T-helper 2 cell treated with Interferon-gamma antibody and Interleukin-4, amounts not matched to agents 100 ng/mL and 5 ng/mL, for 36 hours (primary cell): ENCODE data around the gene HTRA2. TPM values are rescaled to one million over a fixed set of nuclear protein-coding genes. Genes with fewer than 3 reads are reported as not detected.

Experiments
- intact Hi-C: fragments of 100-400 bp; cut with micrococcal nuclease; formaldehyde crosslinking; loops from one replicate; pipeline ENCODE4 v1.15.1; 2023
- total RNA-seq: library from RNA; stranded (reverse); gene quantifications from 2 replicates; pipeline ENCODE4 v1.2.3, GENCODE V29; 2022

The HTRA2 gene
- total RNA-seq, 1 donor from 2014 or later, result 48.1 TPM

GRCh38 chr2:74535440-74535965 is 5.8 kb downstream of the HTRA2 start:
- intact Hi-C loops, result no loop called here

DNA sequence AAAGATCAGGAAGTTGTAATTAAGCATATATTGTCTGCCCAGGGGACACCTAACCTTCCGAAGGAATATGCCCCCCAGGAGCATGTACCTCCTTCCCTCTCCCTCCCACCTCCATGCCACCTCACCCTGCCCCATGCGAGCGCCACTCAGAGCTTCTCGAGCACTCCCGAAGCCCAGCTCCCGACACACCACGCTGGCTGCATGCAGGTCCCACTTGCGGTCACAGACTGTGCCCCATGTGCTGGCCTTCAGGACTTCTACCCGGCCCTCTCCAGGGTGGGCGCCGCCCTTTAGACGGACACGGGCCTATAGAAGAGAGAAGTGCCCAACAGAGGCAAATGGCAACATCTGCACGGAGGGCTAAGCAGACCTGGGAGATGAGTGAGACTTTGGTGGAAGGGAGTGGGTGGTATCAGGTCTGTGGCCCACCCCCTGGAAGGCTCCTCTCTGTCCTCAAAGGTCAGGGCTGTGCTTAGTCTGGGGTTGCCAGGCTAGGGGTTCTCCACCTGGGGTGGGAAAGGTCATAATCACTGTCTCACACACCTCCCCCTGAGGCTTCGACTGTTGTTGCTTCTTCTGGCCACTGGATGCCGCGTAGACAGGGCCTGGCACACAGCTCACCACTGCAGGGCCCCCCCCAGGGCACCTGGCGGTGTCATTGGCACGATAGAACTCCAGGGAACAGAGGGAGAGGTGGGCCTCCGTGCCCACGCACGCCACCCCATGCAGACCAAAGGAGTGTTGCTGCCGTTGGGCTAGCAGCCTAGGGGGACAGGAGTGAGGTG is 6.6 kb downstream of the HTRA2 start:
- intact Hi-C loops, result no loop called here

DNA sequence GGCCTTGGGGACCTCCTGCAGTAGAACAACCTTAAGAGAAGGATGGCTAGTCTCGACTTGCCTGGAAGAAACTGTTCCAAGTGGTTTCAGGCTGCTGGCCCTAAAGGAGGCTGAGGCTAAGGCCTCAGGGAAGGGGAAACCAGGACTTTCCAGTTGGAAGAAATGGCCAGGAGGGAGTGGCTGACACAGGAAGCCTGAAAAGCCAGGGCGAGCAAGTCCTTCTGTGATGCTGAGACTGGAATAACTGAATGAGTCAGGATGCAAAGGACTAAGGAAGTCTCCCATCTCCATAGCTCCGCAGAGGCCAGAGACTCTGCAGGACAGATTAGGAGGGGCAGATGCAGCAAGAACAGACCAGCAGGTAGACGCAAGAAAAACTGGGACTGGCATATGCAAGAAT is 7.4 kb downstream of the HTRA2 start:
- intact Hi-C loops, result no loop called here

DNA sequence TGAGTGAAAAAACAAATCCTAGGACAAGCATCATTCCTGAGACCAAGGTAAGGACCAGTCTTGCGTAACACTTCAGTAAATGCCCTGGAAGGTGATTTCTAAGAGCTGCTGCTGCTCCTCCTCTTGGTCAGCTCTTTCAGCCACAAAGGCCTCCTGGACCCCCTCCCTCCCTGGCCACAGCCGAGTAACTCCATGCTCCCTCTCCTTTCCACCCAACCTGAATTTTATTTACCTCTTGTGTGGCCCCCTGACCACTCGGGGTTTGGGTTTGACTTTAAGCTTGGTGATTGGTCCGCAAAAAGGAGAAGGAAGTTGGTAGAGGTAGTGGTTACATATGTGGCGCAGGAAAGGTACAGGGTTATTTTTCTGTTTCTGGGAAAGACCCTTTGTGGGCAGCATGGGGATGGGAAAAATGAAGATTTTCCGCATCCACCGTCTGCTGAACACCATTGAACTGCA is 9.2 kb downstream of the HTRA2 start:
- intact Hi-C loops, result no loop called here

GRCh38 chr2:74540291-74540690 is 10.6 kb downstream of the HTRA2 start:
- intact Hi-C loops, result no loop called here

GRCh38 chr2:74542978-74543377 is 13.2 kb downstream of the HTRA2 start:
- intact Hi-C loops, result no loop called here

DNA sequence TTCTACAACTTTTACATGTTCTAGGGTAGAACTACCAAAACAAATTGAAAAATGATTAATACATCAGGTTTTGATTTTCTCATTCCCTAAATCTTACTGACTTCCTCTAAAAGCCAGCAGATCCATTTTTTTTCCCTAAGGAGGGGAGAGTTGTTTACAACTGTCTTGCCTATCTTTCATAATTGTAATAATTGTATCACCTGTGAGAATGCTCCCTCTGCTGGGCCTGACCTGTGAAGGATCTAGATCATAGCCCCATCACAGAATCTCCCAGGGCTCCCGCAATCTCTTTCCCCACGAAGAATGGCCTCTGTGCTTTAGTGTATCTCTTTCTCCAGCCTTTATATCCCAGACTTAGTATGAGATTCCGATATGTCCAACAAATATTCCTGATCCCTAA is 14.9 kb downstream of the HTRA2 start:
- intact Hi-C loops, result no loop called here

DNA sequence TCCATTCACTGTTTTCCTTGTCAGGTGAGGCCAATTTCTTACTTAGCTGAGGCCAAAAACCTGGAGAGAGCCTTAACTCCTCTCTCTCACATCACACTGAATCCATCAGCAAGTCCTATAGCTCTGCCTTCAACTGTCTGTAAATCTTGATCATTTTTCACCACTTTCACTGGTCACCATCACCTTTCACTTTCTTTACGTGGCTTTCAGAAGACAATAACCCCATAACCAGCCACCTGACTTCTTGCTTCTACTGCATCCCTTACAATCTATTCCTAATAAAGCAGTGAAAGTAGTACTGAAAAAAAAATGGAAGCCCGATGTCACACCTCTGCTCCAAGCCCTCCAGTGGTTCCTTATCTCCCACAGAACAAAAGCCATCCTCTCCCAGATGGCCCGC is 16.3 kb downstream of the HTRA2 start:
- intact Hi-C loops, result no loop called here

DNA sequence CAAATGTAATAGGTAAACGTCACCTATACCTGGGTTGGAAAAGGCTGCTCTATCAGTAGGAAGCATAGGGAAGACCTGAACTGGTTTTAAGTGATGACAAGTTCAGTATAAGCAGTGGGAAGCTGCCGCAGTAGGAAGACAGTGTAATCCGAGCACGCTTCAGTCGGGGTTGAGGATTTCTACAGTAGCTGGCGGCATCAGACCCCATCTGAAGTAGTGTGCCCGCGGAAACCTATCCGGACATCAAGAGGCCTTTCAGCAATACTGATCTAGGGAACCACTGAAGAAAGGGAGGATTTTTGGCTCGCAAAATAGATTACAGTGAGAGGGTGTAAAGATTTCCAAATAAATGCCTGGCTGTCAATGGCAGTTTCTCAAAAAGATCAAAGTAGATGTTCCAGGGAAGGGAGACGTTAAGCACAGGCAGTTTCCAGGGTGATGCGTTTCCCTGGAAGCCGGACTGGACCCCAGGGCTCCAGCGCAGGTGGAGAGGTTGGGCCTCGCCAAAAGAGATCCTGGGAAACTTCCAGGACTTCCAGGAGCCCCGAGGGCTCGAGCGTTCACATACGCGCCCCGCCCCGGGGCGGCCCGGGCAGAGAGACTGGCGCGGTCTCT is 18.7 kb downstream of the HTRA2 start:
- intact Hi-C loops, result no loop called here

- intact Hi-C loops, result no loop called here
Observed at GRCh38 chr2:74548900-74549826, 19.4 kb downstream of the HTRA2 start.

DNA sequence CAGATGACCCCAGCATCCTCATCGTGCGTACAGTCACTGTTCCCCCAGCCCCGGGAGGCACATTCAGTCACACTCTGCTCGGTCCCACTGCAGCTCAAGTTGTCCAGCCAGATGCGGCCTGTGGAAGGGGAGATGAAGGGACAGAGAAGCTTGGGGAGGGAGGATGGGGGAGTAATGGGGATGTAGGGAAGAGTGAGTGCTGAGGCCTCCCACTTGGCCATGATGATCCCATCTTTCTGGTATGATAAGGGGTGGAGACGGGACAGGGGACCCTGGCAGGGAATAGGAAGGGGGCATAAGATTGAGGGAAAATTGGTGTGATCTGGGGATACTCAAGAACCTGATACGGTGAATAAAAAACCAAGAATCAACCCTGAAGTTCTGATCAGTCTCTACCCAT is 20.5 kb downstream of the HTRA2 start:
- intact Hi-C loops, result loop anchor here (10.0 kb wide), 1 partner anchor 285 kb away; the partner anchor contains the start of gene HK2

DNA sequence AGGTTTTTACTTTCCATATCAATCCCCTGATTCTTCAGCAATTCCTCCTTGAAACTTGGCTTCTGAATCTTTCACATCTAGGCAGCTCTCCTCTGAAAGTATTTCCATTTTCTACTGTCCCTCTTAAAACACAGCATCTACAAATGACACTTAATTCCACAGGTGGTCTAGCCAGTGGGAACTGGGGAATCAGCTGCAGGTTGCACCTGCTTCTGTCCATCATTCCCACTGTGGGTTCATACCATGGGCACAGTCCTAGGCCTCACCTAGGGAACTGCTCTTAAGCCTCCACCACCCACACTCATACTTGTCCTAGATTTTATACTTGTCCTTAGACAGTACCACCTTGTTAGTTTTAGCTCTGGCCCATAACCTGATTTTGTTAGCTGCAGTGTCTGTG is 21.8 kb downstream of the HTRA2 start:
- intact Hi-C loops, result loop anchor here (10.0 kb wide), 1 partner anchor 283 kb away; the partner anchor contains the start of gene HK2

GRCh38 chr2:74551942-74552913 is 22.5 kb downstream of the HTRA2 start:
- intact Hi-C loops, result loop anchor here (10.0 kb wide), 1 partner anchor 283 kb away; the partner anchor contains the start of gene HK2

- intact Hi-C loops, result loop anchor here (10.0 kb wide), 1 partner anchor 282 kb away; the partner anchor contains the start of gene HK2
Observed at GRCh38 chr2:74552914-74553811, 23.4 kb downstream of the HTRA2 start.

DNA sequence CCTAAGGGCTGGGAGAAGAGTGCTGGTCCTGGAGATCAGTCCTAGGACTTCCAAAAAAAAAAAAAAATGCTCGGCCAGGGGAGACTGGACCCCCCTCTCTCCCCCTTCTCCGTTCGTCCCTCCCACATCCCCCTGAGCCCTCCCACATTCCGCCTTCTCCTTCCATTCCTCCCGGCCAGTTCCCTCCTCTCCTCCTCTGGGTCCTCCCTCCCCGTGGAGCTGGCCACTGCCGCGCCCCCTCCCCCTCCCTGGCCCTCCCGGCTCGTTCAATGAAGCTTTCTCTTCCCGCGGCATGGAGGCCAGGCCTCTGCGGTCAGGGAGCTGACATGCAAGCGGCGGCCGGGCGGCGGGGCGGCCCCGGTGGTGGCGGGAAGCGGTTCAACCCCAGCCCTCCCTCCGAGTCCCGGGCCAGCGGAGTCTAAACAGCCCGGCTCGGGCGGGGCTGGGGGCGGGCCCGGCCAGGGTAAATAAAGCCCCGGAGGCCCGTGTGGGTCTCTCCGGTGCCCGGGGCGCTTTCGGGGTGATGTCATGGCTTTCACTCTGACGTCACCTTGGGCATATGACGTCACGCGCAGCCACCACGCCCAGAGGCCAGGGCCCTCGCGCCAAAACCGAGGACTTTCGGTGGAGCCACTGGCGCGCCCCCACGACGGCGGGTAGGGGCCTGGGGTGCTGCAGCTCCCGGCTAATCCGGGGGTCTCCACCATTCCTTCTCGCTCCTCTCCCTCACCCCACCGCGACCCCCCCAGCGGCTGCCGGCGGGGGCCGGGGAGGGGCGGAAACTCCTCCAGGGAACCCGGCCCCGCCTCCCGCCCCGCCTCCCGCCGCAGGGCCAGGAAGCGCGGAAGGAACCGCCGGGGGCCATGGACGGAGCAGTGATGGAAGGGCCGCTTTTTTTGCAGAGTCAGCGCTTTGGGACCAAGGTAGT is 24.4 kb downstream of the HTRA2 start, which contains the start of the genes DOK1 and LOXL3:
Gene DOK1, plus strand, starts transcription at position 829 of the 928 bp plus-strand sequence. Its CDS starts 35 bp downstream, at position 864.
Gene LOXL3, minus strand, starts transcription at position 51 of the 928 bp plus-strand sequence. CDS start 1,308 bp downstream, outside the sequence.
- intact Hi-C loops, result loop anchor here (1.0 to 10.0 kb wide), 7 partner anchors 21 to 281 kb away; partner anchors contain the start of genes AUP1, HK2, HTRA2 and PCGF1

GRCh38 chr2:74554820-74555531 is 25.2 kb downstream of the HTRA2 start:
- intact Hi-C loops, result loop anchor here (1.0 to 10.0 kb wide), 7 partner anchors 20 to 280 kb away; partner anchors contain the start of genes AUP1, HK2, HTRA2 and PCGF1
